ENCODE measurements around the gene GID8.

GID8 gene

DNA sequence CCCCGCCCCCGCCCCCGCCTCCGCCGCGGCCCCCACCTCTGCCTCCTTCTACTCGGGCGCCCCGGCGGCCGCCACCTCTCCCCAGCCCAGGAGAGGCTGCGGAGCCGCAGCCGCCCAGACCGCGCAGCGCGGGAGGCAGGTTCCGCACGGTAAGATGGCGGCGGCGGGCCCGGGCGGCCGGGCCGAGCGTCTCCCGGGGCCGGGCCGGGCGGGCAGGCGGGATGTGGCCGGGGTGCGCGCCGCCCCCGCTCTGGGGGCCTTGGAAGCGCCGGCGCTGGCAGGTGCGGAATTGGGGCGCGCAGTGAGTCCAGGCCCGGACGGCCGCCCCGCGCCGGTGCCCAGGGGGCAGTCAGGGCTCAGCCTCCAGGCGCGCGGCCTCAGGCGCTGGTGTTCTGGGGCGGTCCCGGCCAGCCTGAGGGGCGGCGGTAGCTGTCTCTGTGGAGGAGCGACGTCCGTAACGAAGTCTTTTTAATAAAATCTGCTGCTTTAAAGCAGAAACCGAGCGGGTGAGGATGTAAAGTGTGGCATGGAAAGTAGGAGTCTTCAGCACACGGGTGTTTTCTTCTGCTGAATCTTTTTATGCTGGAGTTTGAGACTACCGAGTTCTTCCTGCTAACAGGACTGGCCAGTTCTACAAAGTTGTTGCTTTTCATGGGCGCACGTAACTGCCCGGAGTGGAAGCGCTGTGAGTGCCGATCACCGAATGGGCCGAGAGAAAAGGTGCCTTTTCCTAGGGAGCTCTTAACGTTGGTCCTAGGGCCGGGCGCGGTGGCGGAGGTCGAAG, at the start of gene GID8:
GID8 (plus strand) TSS at position 43 of the 784 bp plus-strand sequence. CDS start 3,356 bp downstream, outside the sequence.
- TF ChIP-seq, protein P1, sequence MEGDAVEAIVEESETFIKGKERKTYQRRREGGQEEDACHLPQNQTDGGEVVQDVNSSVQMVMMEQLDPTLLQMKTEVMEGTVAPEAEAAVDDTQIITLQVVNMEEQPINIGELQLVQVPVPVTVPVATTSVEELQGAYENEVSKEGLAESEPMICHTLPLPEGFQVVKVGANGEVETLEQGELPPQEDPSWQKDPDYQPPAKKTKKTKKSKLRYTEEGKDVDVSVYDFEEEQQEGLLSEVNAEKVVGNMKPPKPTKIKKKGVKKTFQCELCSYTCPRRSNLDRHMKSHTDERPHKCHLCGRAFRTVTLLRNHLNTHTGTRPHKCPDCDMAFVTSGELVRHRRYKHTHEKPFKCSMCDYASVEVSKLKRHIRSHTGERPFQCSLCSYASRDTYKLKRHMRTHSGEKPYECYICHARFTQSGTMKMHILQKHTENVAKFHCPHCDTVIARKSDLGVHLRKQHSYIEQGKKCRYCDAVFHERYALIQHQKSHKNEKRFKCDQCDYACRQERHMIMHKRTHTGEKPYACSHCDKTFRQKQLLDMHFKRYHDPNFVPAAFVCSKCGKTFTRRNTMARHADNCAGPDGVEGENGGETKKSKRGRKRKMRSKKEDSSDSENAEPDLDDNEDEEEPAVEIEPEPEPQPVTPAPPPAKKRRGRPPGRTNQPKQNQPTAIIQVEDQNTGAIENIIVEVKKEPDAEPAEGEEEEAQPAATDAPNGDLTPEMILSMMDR (conservative IDR thresholded peaks at IDR 0.05; ENCODE audit: low read depth, low read length): no peak
- DNase-seq (ENCODE audit: low read depth): peak; percentile 62
- H3K4me3 ChIP-seq (ENCODE audit: low read depth, low read length): peak within 1 kb of the TSS; percentile 93

DNA sequence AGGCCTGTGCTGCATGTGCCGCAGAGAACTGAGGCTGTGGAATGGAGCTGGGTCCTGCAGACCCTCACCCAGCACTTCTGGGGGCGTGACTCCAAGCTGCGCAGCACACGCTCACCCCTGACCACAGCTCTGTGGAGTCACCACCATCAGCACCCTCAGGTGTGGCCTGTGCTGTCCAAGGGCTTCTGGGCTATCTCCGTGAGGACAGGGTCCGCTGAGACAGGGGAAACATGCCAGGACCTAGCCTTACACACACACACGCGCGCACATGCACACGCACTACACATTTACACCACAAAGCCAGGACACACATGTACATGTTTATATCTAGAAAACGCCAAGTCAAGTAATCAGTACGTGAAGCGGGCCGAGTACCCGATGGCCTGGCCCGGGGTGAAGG, 49.5 kb upstream of the GID8 start:
- DNase-seq (ENCODE audit: low read depth): no peak
- H3K4me3 ChIP-seq (ENCODE audit: low read depth, low read length): no peak overlapping the region
- TF ChIP-seq, protein P1 (conservative IDR thresholded peaks at IDR 0.05; ENCODE audit: low read depth, low read length): no peak

DNA sequence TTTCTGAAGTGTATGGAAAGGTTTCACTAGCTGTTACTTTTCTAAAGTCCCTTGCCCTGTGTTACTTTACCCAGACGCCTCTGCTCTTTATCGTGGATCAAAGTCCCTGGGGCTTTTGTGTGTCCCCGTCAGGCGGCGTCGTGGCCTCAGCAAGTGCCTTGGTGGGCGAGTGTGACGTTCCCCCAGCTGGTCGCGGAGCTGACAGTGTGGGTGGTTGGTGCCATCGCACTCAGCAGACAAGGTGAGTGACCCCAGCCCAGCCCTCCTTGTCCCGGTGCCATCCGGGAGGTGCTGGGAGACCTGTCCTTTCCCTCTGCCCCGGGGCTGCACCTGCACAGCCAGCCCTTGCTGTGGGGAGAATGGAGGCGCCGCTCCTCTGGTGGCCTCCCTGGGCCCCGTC, 49.0 kb upstream of the GID8 start:
- DNase-seq (ENCODE audit: low read depth): no peak
- no peak overlapping the region for H3K4me3 ChIP-seq (ENCODE audit: low read depth, low read length)
- TF ChIP-seq, protein P1 (conservative IDR thresholded peaks at IDR 0.05; ENCODE audit: low read depth, low read length): no peak

DNA sequence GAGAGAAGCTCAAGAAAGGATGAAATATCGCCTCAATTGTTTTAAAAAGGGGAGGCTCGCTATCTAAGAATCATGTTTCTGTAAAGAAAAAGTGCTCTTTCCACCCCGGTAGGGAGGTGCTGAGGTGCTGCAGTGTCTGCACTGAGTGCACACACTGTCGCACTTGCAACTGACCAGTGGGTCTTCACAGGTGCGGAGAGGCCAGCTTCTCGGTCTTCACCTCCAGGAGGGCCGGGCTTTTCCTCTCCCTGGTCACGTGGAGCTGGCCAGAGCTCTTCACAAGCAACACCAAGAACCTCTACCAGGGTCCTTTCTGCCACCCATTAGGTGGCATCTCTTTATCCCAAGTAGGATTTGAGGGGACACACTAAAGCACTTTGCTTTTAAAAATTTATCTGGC, 48.5 kb upstream of the GID8 start:
- TF ChIP-seq, protein P1 (conservative IDR thresholded peaks at IDR 0.05; ENCODE audit: low read depth, low read length): no peak
- DNase-seq (ENCODE audit: low read depth): no peak
- H3K4me3 ChIP-seq (ENCODE audit: low read depth, low read length): no peak overlapping the region

DNA sequence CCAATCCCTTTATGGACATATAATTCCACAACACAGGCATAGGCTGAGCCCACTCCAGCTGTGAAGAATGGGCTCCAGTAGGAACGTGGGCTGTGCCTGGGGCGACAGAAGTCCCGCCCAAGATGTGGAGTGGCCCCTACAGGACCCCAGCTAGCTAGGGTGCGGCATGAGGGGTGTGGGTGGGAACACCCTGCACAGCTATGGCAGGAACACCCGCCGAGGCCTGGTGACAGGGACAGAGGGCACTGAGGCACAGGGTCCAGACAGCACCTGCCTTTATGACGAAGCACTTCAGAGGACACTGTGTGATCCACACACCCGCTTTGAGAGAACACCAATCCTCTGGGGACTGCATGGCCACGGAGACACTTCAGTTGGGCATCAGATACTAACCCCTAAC, 48.1 kb upstream of the GID8 start:
- TF ChIP-seq, protein P1 (conservative IDR thresholded peaks at IDR 0.05; ENCODE audit: low read depth, low read length): no peak
- H3K4me3 ChIP-seq (ENCODE audit: low read depth, low read length): no peak overlapping the region
- DNase-seq (ENCODE audit: low read depth): no peak

DNA sequence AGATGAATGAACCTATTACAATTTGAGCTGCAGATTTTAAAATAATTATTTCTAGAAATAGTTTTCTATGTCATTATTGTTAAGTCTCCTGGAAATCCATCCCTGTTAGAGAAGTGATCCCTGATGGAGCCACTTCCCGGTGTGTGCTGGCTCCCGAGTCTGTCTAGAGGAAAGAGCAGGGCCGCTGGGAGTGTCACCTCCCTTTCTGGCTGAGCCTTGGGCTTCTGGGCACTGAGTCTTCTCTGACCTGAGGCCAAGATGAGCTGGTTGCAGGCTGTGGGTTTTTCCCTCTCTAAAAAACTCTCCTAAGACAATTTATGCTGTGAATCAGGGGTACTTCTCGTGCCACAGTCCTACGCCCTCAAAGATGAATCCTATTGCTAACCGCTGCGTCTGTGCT, 47.5 kb upstream of the GID8 start:
- no peak overlapping the region for H3K4me3 ChIP-seq (ENCODE audit: low read depth, low read length)
- DNase-seq (ENCODE audit: low read depth): no peak
- TF ChIP-seq, protein P1 (conservative IDR thresholded peaks at IDR 0.05; ENCODE audit: low read depth, low read length): no peak

DNA sequence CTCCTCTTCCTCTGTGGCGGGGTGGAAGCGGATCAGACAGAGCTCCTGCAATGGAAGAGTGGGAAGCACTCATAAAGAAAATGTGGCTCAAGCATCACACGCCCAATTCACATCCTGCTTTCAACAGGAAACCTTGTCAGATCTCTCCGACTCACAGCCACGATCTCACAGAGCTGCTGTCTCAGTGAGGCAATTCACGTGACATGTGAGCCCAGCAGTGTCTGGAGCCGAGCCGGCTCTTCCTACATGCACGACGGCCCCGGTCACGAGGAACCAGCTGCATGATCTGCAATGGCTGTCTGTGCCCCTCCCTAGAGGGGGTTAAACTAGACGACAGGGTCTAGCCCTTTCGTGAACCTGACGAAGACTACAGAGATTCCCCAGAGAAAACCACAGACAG, 46.8 kb upstream of the GID8 start:
- TF ChIP-seq, protein P1 (conservative IDR thresholded peaks at IDR 0.05; ENCODE audit: low read depth, low read length): no peak
- peak; percentile 38 for DNase-seq (ENCODE audit: low read depth)
- no peak overlapping the region for H3K4me3 ChIP-seq (ENCODE audit: low read depth, low read length)
